ENCODE results near the gene SARDH. TPM values are rescaled to one million over a fixed set of nuclear protein-coding genes. Genes with fewer than 3 reads are reported as not detected.

Gene SARDH
- total and polyA plus RNA-seq, 2 of the 13 experiments (the other 11 are each of a cell fraction or from before 2014, with no cell fraction given) = 11.6 to 34.9 TPM

GRCh38 chr9:133768859-133769510, 30.8 kb upstream of the SARDH start (continued):
- TF ChIP-seq, protein P1, sequence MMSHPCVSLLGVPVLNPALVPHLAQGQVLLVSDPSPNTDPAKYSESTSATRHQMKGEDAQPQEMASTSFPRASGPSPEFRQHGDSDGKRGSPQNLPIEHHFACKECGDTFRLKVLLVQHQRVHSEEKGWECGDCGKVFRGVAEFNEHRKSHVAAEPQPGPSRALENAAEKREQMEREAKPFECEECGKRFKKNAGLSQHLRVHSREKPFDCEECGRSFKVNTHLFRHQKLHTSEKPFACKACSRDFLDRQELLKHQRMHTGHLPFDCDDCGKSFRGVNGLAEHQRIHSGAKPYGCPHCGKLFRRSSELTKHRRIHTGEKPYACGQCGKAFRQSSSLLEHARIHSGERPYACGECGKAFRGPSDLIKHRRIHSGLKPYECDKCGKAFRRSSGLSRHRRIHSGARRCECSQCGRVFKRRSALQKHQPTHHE (CRISPR knock-in tag; IDR thresholded peaks at IDR 0.05; ENCODE audit: borderline replicate concordance) = no peak; the same call in 1 of the 2 replicates
- TF ChIP-seq STAT5B (CRISPR knock-in tag; IDR thresholded peaks at IDR 0.05) (no peak), THAP7 (CRISPR knock-in tag; IDR thresholded peaks at IDR 0.05) (no peak), ZNF138 (CRISPR knock-in tag; IDR thresholded peaks at IDR 0.05; ENCODE audit: low read depth) (no peak), ZNF280B (CRISPR knock-in tag; IDR thresholded peaks at IDR 0.05; ENCODE audit: borderline replicate concordance) (no peak), SAFB2 (CRISPR knock-in tag; IDR thresholded peaks at IDR 0.05; ENCODE audit: borderline replicate concordance, low read depth) (no peak; the same call in 1 of the 2 replicates), GLMP (CRISPR knock-in tag; IDR thresholded peaks at IDR 0.05; ENCODE audit: borderline replicate concordance) (no peak), ADNP (CRISPR knock-in tag; IDR thresholded peaks at IDR 0.05) (no peak), CC2D1A (CRISPR knock-in tag; IDR thresholded peaks at IDR 0.05) (no peak), PAF1 (CRISPR knock-in tag; IDR thresholded peaks at IDR 0.05) (no peak), ZNF704 (CRISPR knock-in tag; IDR thresholded peaks at IDR 0.05; ENCODE audit: borderline replicate concordance) (no peak), NFE2 (CRISPR knock-in tag; IDR thresholded peaks at IDR 0.05) (no peak), RBM39 (IDR thresholded peaks at IDR 0.05; ENCODE audit: low read depth, low read length, poor library complexity, severe bottlenecking) (no peak), ZNF282 (IDR thresholded peaks at IDR 0.05; ENCODE audit: partially characterized antibody) (no peak), RFX5 (IDR thresholded peaks at IDR 0.05; ENCODE audit: low read depth, low read length) (no peak), ZNF326 (CRISPR knock-in tag; IDR thresholded peaks at IDR 0.05; ENCODE audit: borderline replicate concordance) (no peak)
- TF ChIP-seq, protein P2, sequence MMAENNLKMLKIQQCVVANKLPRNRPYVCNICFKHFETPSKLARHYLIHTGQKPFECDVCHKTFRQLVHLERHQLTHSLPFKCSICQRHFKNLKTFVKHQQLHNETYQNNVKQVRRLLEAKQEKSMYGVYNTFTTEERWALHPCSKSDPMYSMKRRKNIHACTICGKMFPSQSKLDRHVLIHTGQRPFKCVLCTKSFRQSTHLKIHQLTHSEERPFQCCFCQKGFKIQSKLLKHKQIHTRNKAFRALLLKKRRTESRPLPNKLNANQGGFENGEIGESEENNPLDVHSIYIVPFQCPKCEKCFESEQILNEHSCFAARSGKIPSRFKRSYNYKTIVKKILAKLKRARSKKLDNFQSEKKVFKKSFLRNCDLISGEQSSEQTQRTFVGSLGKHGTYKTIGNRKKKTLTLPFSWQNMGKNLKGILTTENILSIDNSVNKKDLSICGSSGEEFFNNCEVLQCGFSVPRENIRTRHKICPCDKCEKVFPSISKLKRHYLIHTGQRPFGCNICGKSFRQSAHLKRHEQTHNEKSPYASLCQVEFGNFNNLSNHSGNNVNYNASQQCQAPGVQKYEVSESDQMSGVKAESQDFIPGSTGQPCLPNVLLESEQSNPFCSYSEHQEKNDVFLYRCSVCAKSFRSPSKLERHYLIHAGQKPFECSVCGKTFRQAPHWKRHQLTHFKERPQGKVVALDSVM (CRISPR knock-in tag; IDR thresholded peaks at IDR 0.05) = no peak
- TF ChIP-seq, protein P3, sequence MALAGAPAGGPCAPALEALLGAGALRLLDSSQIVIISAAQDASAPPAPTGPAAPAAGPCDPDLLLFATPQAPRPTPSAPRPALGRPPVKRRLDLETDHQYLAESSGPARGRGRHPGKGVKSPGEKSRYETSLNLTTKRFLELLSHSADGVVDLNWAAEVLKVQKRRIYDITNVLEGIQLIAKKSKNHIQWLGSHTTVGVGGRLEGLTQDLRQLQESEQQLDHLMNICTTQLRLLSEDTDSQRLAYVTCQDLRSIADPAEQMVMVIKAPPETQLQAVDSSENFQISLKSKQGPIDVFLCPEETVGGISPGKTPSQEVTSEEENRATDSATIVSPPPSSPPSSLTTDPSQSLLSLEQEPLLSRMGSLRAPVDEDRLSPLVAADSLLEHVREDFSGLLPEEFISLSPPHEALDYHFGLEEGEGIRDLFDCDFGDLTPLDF (CRISPR knock-in tag; IDR thresholded peaks at IDR 0.05) = no peak
